ENCODE results near the gene RCL1. TPM values are rescaled to one million over a fixed set of nuclear protein-coding genes. Genes with fewer than 3 reads are reported as not detected.
"Not testable (repeated sequence)": the region's sequence is repeated elsewhere in the genome, so short reads cannot be mapped to it uniquely, and the experiment has no call there.

The RCL1 gene
- total RNA-seq, 1 donor from 2014 or later = 15.6 TPM

DNA sequence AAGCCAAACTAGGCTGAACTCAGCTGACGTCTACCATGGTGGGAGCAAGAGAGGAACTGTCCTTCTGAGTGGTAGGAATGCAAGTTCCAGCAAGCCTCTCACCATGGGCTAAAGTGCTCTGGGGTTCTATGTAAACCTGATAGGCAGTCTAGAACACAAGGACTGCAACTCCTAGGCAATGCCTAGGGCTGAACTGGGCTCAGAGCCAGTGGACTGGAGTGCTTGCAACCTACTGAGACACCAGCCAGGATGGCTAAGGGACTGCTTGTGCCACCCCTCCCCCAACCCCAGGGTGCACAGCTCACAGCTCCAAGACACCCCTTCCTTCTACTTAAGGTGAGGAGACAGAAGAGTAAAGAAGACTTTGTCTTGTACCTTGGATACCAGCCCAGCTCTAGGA is 12.1 kb upstream of the RCL1 start:
- H3K4me1 Mint-ChIP-seq (ENCODE audit: unreplicated experiment) = no peaks in the 10 kb centered on the region
- no peaks in the 10 kb centered on the region for H3K36me3 Mint-ChIP-seq
- H3K9me3 Mint-ChIP-seq = no peaks in the 10 kb centered on the region
- no peaks in the 10 kb centered on the region for H3K27me3 Mint-ChIP-seq
- H3K27ac Mint-ChIP-seq = no peak overlapping the region
- DNase-seq (ENCODE audit: extremely low spot score, unreplicated experiment) = no peak
- no peak overlapping the region for H3K4me3 Mint-ChIP-seq
- TF ChIP-seq, protein P1, sequence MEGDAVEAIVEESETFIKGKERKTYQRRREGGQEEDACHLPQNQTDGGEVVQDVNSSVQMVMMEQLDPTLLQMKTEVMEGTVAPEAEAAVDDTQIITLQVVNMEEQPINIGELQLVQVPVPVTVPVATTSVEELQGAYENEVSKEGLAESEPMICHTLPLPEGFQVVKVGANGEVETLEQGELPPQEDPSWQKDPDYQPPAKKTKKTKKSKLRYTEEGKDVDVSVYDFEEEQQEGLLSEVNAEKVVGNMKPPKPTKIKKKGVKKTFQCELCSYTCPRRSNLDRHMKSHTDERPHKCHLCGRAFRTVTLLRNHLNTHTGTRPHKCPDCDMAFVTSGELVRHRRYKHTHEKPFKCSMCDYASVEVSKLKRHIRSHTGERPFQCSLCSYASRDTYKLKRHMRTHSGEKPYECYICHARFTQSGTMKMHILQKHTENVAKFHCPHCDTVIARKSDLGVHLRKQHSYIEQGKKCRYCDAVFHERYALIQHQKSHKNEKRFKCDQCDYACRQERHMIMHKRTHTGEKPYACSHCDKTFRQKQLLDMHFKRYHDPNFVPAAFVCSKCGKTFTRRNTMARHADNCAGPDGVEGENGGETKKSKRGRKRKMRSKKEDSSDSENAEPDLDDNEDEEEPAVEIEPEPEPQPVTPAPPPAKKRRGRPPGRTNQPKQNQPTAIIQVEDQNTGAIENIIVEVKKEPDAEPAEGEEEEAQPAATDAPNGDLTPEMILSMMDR (conservative IDR thresholded peaks at IDR 0.05) = no peak

DNA sequence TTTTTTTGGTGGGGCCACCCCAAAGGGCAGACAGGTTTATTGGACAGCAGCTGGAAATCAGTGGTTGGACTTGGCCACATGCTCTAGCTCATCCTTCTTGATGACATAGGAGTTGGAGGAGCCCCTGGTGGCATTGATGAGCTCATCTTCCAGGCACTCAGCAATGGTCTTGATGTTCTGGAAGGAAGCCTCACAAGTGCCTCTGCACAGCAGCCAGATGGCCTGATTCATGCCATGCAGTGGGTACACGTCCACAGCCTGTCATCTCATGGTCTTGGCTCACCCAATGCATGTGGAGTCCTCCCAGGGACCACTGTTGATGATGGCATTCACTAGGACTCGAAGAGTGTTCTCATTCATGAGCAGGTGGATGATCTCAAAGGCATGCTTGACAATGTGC is 11.3 kb upstream of the RCL1 start:
- DNase-seq (ENCODE audit: extremely low spot score, unreplicated experiment) = no peak
- Mint-ChIP-seq H3K9me3 (no peaks in the 10 kb centered on the region), H3K27me3 (no peaks in the 10 kb centered on the region), H3K4me3 (no peak overlapping the region), H3K27ac (no peak overlapping the region), H3K4me1 (ENCODE audit: unreplicated experiment) (no peaks in the 10 kb centered on the region), H3K36me3 (no peaks in the 10 kb centered on the region)
- TF ChIP-seq, protein P1 (conservative IDR thresholded peaks at IDR 0.05) = no peak

DNA sequence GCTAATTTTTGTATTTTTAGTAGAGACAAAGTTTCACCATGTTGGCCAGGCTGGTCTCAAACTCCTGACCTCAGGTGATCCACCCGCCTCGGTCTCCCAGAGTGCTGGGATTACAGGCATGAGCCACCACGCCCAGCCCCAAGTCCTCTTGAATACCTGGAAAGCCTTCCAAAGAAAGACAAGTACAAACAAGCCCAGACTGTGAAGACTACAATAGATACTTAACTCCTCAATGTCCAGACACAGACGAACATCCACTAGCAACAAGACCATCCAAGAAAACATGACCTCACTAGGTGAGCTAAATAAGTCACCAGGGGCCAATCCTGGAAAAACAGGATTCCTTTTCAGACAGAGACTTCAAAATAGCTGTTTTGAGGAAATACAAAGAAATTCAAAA is 9.6 kb upstream of the RCL1 start:
- not testable (repeated sequence) for H3K36me3 Mint-ChIP-seq; H3K9me3 Mint-ChIP-seq; H3K27me3 Mint-ChIP-seq; H3K27ac Mint-ChIP-seq; DNase-seq (ENCODE audit: extremely low spot score, unreplicated experiment); H3K4me3 Mint-ChIP-seq; H3K4me1 Mint-ChIP-seq (ENCODE audit: unreplicated experiment)

DNA sequence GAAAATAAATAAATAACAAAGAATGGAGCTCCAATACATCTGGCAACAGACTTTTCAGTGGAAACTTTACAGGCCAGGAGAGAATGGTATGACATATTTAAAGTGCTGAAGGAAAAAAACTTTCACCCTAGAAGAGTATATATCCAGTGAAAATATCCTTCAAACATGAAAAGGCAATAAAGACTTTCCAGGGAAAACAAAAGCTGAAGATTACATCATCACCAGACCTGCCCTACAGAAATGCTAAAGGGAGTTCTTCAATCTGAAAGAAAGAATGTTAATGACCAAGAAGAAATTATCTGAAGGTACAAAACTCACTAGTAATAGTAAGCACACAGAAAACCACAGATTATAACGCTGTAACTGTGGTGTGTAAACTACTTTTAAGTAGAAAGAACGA is 8.3 kb upstream of the RCL1 start:
- no peak overlapping the region for H3K27ac Mint-ChIP-seq
- H3K9me3 Mint-ChIP-seq = no peaks in the 10 kb centered on the region
- H3K4me3 Mint-ChIP-seq = no peak overlapping the region
- no peak for DNase-seq (ENCODE audit: extremely low spot score, unreplicated experiment)
- no peaks in the 10 kb centered on the region for H3K36me3 Mint-ChIP-seq
- TF ChIP-seq, protein P1 (conservative IDR thresholded peaks at IDR 0.05) = no peak
- no peaks in the 10 kb centered on the region for H3K27me3 Mint-ChIP-seq
- no peaks in the 10 kb centered on the region for H3K4me1 Mint-ChIP-seq (ENCODE audit: unreplicated experiment)

DNA sequence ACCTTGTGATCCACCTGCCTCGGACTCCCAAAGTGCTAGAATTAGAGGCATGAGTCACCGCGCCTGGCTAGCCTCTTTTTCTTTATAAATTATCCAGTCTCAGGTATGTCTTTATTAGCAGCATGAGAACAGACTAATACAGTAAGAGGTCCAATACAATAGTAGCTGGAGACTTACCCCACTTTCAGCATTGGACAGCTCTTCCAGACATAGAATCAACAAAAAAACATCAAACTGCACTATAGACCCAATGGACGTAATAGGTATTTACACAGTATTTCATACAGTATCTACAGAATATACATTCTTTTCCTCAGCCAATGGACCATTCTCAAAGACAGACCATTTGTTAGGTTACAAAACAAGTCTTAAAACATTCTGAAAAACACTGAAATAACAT is 6.1 kb upstream of the RCL1 start:
- H3K4me1 Mint-ChIP-seq (ENCODE audit: unreplicated experiment) = no peaks in the 10 kb centered on the region
- TF ChIP-seq, protein P1 (conservative IDR thresholded peaks at IDR 0.05) = no peak
- H3K27ac Mint-ChIP-seq = no peak overlapping the region
- H3K9me3 Mint-ChIP-seq = no peaks in the 10 kb centered on the region
- no peak for DNase-seq (ENCODE audit: extremely low spot score, unreplicated experiment)
- H3K4me3 Mint-ChIP-seq = no peak overlapping the region
- no peaks in the 10 kb centered on the region for H3K36me3 Mint-ChIP-seq
- H3K27me3 Mint-ChIP-seq = peaks cover 7% of the 10 kb centered on the region

DNA sequence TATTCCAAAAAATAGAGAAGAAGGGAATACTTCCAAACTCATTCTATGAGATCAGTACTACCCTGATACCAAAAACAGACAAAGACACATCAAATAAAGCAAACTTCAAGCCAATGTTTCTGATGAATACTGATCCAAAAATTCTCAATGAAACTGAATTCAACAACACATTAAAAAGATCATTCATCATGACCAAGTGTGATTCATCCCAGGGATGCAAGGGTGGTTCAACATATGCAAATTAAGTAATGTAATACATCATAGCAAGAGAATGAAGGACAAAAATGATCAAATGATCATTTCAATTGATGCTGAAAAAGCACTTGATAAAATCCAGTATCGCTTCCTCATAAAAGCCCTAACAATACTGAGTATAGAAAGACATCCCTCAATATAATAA is 4.9 kb upstream of the RCL1 start:
- H3K27me3 Mint-ChIP-seq = peaks cover 7% of the 10 kb centered on the region
- H3K4me3 Mint-ChIP-seq = no peak overlapping the region
- H3K36me3 Mint-ChIP-seq = no peaks in the 10 kb centered on the region
- TF ChIP-seq, protein P1 (conservative IDR thresholded peaks at IDR 0.05) = no peak
- H3K27ac Mint-ChIP-seq = no peak overlapping the region
- H3K9me3 Mint-ChIP-seq = no peaks in the 10 kb centered on the region
- H3K4me1 Mint-ChIP-seq (ENCODE audit: unreplicated experiment) = no peaks in the 10 kb centered on the region
- no peak for DNase-seq (ENCODE audit: extremely low spot score, unreplicated experiment)
